K562 (cell line): ENCODE results near the gene STK31.

Experiments
- CEBPB ChIP-seq: fragments of 450-650 bp; IDR thresholded peaks from 2 replicates; pipeline ENCODE4 v1.6.1; 2016; ENCODE audit warnings: missing genetic modification characterization, missing compliant biosample characterization
- EP300 ChIP-seq: IDR thresholded peaks from 2 replicates; pipeline ENCODE4 v1.6.1; 2012; ENCODE audit warnings: low read length, improper control_type of control experiment
- POLR2A ChIP-seq: fragments of 450-650 bp; conservative IDR thresholded peaks from 2 replicates; pipeline ENCODE4 v1.6.1; 2016
- TRIM28 ChIP-seq: fragments of 450-650 bp; IDR thresholded peaks from 2 replicates; pipeline ENCODE4 v1.6.1; 2017
- TF ChIP-seq, protein P1 (sequence below), 3 experiments: IDR thresholded peaks in 2 of 3; conservative IDR thresholded peaks in 1 of 3; 2 replicates each; pipeline ENCODE4 v1.5.1; 2011 to 2012; ENCODE audit warnings: low read length in 3 of 3, mild to moderate bottlenecking in 3 of 3, control low read depth in 2 of 3, improper control_type of control experiment in 1 of 3, inconsistent platforms in 1 of 3, low read depth in 1 of 3, mixed read lengths in 1 of 3, moderate library complexity in 1 of 3; ENCODE audit not compliant: insufficient read depth in 2 of 3

GRCh38 chr7:23783115-23783514, 73.1 kb downstream of the STK31 start:
- TF ChIP-seq POLR2A (no peak), EP300 (no peak), TRIM28 (no peak), CEBPB (tag) (no peak)
- TF ChIP-seq, protein P1, sequence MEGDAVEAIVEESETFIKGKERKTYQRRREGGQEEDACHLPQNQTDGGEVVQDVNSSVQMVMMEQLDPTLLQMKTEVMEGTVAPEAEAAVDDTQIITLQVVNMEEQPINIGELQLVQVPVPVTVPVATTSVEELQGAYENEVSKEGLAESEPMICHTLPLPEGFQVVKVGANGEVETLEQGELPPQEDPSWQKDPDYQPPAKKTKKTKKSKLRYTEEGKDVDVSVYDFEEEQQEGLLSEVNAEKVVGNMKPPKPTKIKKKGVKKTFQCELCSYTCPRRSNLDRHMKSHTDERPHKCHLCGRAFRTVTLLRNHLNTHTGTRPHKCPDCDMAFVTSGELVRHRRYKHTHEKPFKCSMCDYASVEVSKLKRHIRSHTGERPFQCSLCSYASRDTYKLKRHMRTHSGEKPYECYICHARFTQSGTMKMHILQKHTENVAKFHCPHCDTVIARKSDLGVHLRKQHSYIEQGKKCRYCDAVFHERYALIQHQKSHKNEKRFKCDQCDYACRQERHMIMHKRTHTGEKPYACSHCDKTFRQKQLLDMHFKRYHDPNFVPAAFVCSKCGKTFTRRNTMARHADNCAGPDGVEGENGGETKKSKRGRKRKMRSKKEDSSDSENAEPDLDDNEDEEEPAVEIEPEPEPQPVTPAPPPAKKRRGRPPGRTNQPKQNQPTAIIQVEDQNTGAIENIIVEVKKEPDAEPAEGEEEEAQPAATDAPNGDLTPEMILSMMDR (IDR thresholded peaks at IDR 0.05 in 2 of 3, conservative IDR thresholded peaks at IDR 0.05 in 1 of 3; ENCODE audit: insufficient read depth in 2 of 3, low read depth in 1 of 3, low read length in 3 of 3) = no peak
